HCT116 (cell line): ENCODE data around the gene TMEM117. TPM values are rescaled to one million over a fixed set of nuclear protein-coding genes. Genes with fewer than 3 reads are reported as not detected.

Experiments used
- ATAC-seq: fragments of 200-7000 bp; cut with Tn5 transposase; 2 replicates; pipeline ENCODE4 v1.9.1; 2020; ENCODE audit warnings: mild to moderate bottlenecking, moderate library complexity
- BruUV-seq: library from RNA; stranded (reverse); fragments of 400-500 nt; replicated peaks from 2 replicates; lab custom pipeline; 2021; lab: Mats Ljungman, UMichigan
- CTCF ChIA-PET: fragments of 300-600 bp; sonication (Branson Sonifier 250); formaldehyde crosslinking; loops from one replicate; lab custom pipeline; 2021; ENCODE audit warnings: antibody characterized with exemption; lab: Charles Lee
- POLR2A ChIA-PET: fragments of 300-600, 350-600 bp; sonication (Branson Sonifier 250); formaldehyde crosslinking; loops from one replicate; lab custom pipeline; 2021; ENCODE audit warnings: antibody characterized with exemption; lab: Charles Lee
- RAD21 ChIA-PET, 2 experiments: fragments of 300-600 bp; sonication (Branson Sonifier 250); formaldehyde crosslinking; loops; one replicate each; lab custom pipeline; 2023; ENCODE audit warnings: low total read pairs in 2 of 2; ENCODE audit not compliant: uncharacterized antibody in 2 of 2, unreplicated experiment in 2 of 2, low non-redundant PET in 1 of 2; lab: Charles Lee
- DNase-seq: peaks from one replicate; pipeline ENCODE4 v3.0.0-alpha.2; 2010; ENCODE audit warnings: low read depth, low spot score
- H2AFZ ChIP-seq: fragments of 200-600 bp; shearing (Covaris generic), sonication (generic); 2 replicates; pipeline ENCODE4 v1.6.1; 2017; ENCODE audit warnings: low read depth, mixed run types, mixed read lengths, antibody characterized with exemption, low read length; ENCODE audit not compliant: poor library complexity, severe bottlenecking
- H3K27ac ChIP-seq: 2 replicates; pipeline ENCODE4 v1.5.1; 2012; ENCODE audit warnings: low read depth, low read length
- H3K27me3 ChIP-seq: fragments of 200-600 bp; sonication (generic); 2 replicates; pipeline ENCODE4 v1.6.1; 2016; ENCODE audit warnings: mixed run types, low read length, mixed read lengths; ENCODE audit not compliant: insufficient read depth
- H3K36me3 ChIP-seq, 2 experiments: fragments of 200-500 bp in 1 of 2; fragments of 200-600 bp in 1 of 2; sonication (Bioruptor generic) in 1 of 2; sonication (generic) in 1 of 2; 2 replicates each; pipeline versions ENCODE4 v1.5.1 to v1.6.1; 2014 to 2016; ENCODE audit warnings: low read length in 2 of 2, inconsistent platforms in 1 of 2, mixed read lengths in 1 of 2, mixed run types in 1 of 2; ENCODE audit not compliant: insufficient read depth in 2 of 2, control insufficient read depth in 1 of 2
- H3K4me1 ChIP-seq, 2 experiments: fragments of 200-600 bp in 1 of 2; sonication (generic) in 1 of 2; 2 replicates each; pipeline versions ENCODE4 v1.5.1 to v1.6.1; 2012 to 2017; ENCODE audit warnings: low read length in 2 of 2, inconsistent platforms in 1 of 2, mild to moderate bottlenecking in 1 of 2, mixed read lengths in 1 of 2, mixed run types in 1 of 2, moderate library complexity in 1 of 2; ENCODE audit not compliant: insufficient read depth in 2 of 2, control insufficient read depth in 1 of 2
- H3K4me2 ChIP-seq: fragments of 200-600 bp; sonication (generic); 2 replicates; pipeline ENCODE4 v1.6.1; 2017; ENCODE audit warnings: mixed run types, low read length, mixed read lengths
- H3K4me3 ChIP-seq, 2 experiments: fragments of 200-600 bp in 1 of 2; sonication (generic) in 1 of 2; replicated peaks in 1 of 2; 2 replicates each; pipeline ENCODE4 v1.5.1; 2011 to 2016; ENCODE audit warnings: low read length in 2 of 2, control low read depth in 1 of 2, low read depth in 1 of 2, mild to moderate bottlenecking in 1 of 2, mixed read lengths in 1 of 2, mixed run types in 1 of 2
- H3K79me2 ChIP-seq: fragments of 200-600 bp; sonication (generic); 2 replicates; pipeline ENCODE4 v1.6.1; 2017; ENCODE audit warnings: mild to moderate bottlenecking, mixed run types, low read length, moderate library complexity, mixed read lengths; ENCODE audit not compliant: insufficient read depth
- H3K9ac ChIP-seq: fragments of 200-600 bp; sonication (generic); 2 replicates; pipeline ENCODE4 v1.6.1; 2016; ENCODE audit warnings: low read length, mixed read lengths
- H3K9me2 ChIP-seq: fragments of 200-600 bp; sonication (generic), shearing (Covaris generic); 2 replicates; pipeline ENCODE4 v1.6.1; 2017; ENCODE audit warnings: mixed run types, mild to moderate bottlenecking, moderate library complexity; ENCODE audit not compliant: insufficient read depth
- H3K9me3 ChIP-seq, 2 experiments: fragments of 200-500 bp in 1 of 2; fragments of 200-600 bp in 1 of 2; sonication (Bioruptor generic) in 1 of 2; sonication (generic) in 1 of 2; 2 replicates each; pipeline ENCODE4 v1.6.1; 2014 to 2017; ENCODE audit warnings: low read length in 2 of 2, mixed read lengths in 2 of 2, inconsistent platforms in 1 of 2, low read depth in 1 of 2, mild to moderate bottlenecking in 1 of 2, mixed run types in 1 of 2, moderate library complexity in 1 of 2; ENCODE audit not compliant: control insufficient read depth in 1 of 2, insufficient read depth in 1 of 2
- H4K20me1 ChIP-seq: fragments of 200-600 bp; sonication (generic), shearing (Covaris generic); 2 replicates; pipeline ENCODE4 v1.6.1; 2017; ENCODE audit warnings: mixed run types, mild to moderate bottlenecking, moderate library complexity; ENCODE audit not compliant: insufficient read depth
- ATF3 ChIP-seq: IDR thresholded peaks from 2 replicates; pipeline ENCODE4 v1.6.1; 2012
- CBX3 ChIP-seq: IDR thresholded peaks from 2 replicates; pipeline ENCODE4 v1.6.1; 2012; ENCODE audit warnings: low read depth
- CTCF ChIP-seq, 3 experiments: fragments of 200-600 bp in 1 of 3; sonication (generic) in 1 of 3; IDR thresholded peaks in 2 of 3; conservative IDR thresholded peaks in 1 of 3; 2 replicates each; pipeline ENCODE4 v1.5.1; 2012 to 2017; ENCODE audit warnings: low read depth in 2 of 3, low read length in 2 of 3, antibody characterized with exemption in 1 of 3, borderline replicate concordance in 1 of 3, control low read depth in 1 of 3, mild to moderate bottlenecking in 1 of 3, mixed read lengths in 1 of 3, mixed run types in 1 of 3, moderate library complexity in 1 of 3; ENCODE audit not compliant: insufficient read depth in 1 of 3
- EGR1 ChIP-seq: IDR thresholded peaks from 2 replicates; pipeline ENCODE4 v1.6.1; 2012; ENCODE audit warnings: low read depth
- ELF1 ChIP-seq: IDR thresholded peaks from 2 replicates; pipeline ENCODE4 v1.6.1; 2012; ENCODE audit warnings: low read depth, borderline replicate concordance
- EZH2 ChIP-seq: fragments of 200-600 bp; sonication (generic); IDR thresholded peaks from 2 replicates; pipeline ENCODE4 v1.6.1; 2017; ENCODE audit warnings: antibody characterized with exemption, mixed run types
- JUND ChIP-seq: IDR thresholded peaks from 2 replicates; pipeline ENCODE4 v1.6.1; 2012
- MAX ChIP-seq: IDR thresholded peaks from 2 replicates; pipeline ENCODE4 v1.6.1; 2012
- POLR2A ChIP-seq: IDR thresholded peaks from 2 replicates; pipeline ENCODE4 v1.7.0; 2011; ENCODE audit warnings: borderline replicate concordance; ENCODE audit not compliant: insufficient read depth, insufficient read length; ENCODE audit errors: extremely low read depth
- SIN3A ChIP-seq: IDR thresholded peaks from 2 replicates; pipeline ENCODE4 v1.6.1; 2012; ENCODE audit warnings: low read depth
- SP1 ChIP-seq: IDR thresholded peaks from 2 replicates; pipeline ENCODE4 v1.6.1; 2012; ENCODE audit warnings: low read depth
- YY1 ChIP-seq: IDR thresholded peaks from 2 replicates; pipeline ENCODE4 v1.6.1; 2011; ENCODE audit warnings: low read length, low read depth, moderate library complexity, mild to moderate bottlenecking; ENCODE audit not compliant: insufficient replicate concordance; ENCODE audit errors: extremely low read depth
- ZBTB33 ChIP-seq: IDR thresholded peaks from 2 replicates; pipeline ENCODE4 v1.6.1; 2011; ENCODE audit warnings: mild to moderate bottlenecking, low read length, moderate library complexity; ENCODE audit not compliant: insufficient replicate concordance; ENCODE audit errors: extremely low read depth
- ZNF274 ChIP-seq: fragments of 200-500 bp; sonication (Bioruptor generic); IDR thresholded peaks from 2 replicates; pipeline ENCODE4 v1.6.1; 2014; ENCODE audit warnings: mild to moderate bottlenecking, low read depth, low read length, inconsistent platforms
- intact Hi-C: fragments of 100-400 bp; cut with micrococcal nuclease; formaldehyde crosslinking; loops from 2 replicates; pipeline ENCODE4 v1.10.0; 2022
- total RNA-seq: library from RNA; stranded (reverse); gene quantifications from one replicate; pipeline ENCODE4 v1.2.1, GENCODE V29; 2021; ENCODE audit not compliant: unreplicated experiment

TMEM117 gene
- total RNA-seq, 1 experiment from 2014 or later, result 3.6 TPM

- TF ChIP-seq MAX (no peak), EGR1 (no peak), CBX3 (no peak), JUND (no peak)
Observed at GRCh38 chr12:44331269-44331668, 495.4 kb downstream of the TMEM117 start (continued).

- Histone ChIP-seq H3K36me3 (no peaks in the 10 kb centered on the region), H3K27ac (no peak overlapping the region), H3K4me1 (no peaks in the 10 kb centered on the region), H3K27me3 (no peaks in the 10 kb centered on the region), H3K9ac (no peak overlapping the region), H3K4me3 (no peak overlapping the region)
- ChIA-PET POLR2A (no interaction called here), RAD21 (no interaction called here)
- DNase-seq, result no peak
- no TSS peak for BruUV-seq
- no peak for ATAC-seq
- intact Hi-C loops, result no loop called here
- TF ChIP-seq SP1 (no peak), ATF3 (no peak), EZH2 (no peak), SIN3A (no peak), CTCF (IDR thresholded peaks at IDR 0.05 in 2 of 3, conservative IDR thresholded peaks at IDR 0.05 in 1 of 3; ENCODE audit: borderline replicate concordance in 1 of 3, insufficient read depth in 1 of 3, low read depth in 2 of 3, low read length in 2 of 3) (no peak), ZBTB33 (no peak), YY1 (no peak), ZNF274 (no peak), POLR2A (no peak), ELF1 (no peak)
- TF ChIP-seq, all 23 proteins: peak for 0
- no peaks in the 10 kb centered on the region for H3K9me2 ChIP-seq
- H2AFZ ChIP-seq, result no peak overlapping the region
- H3K9me3 ChIP-seq, result no peaks in the 10 kb centered on the region
- H4K20me1 ChIP-seq, result no peaks in the 10 kb centered on the region
- H3K79me2 ChIP-seq, result no peaks in the 10 kb centered on the region
- CTCF ChIA-PET, result no interaction called here
- no peak overlapping the region for H3K4me2 ChIP-seq
Observed at GRCh38 chr12:44334347-44334746, 498.5 kb downstream of the TMEM117 start.
